Neural progenitor cell (in vitro differentiated cells): ENCODE measurements around the gene SBSN. TPM values are rescaled to one million over a fixed set of nuclear protein-coding genes. Genes with fewer than 3 reads are reported as not detected.

Experiments used
- DNase-seq: peaks from one replicate; pipeline ENCODE4 v3.0.0-alpha.2; 2016; ENCODE audit warnings: low spot score
- H2AFZ ChIP-seq: fragments of 200-600 bp; sonication (generic); replicated peaks from 2 replicates; pipeline ENCODE4 v1.6.1; 2016; ENCODE audit warnings: antibody characterized with exemption
- H3F3A ChIP-seq: fragments of 200-600 bp; sonication (generic); 2 replicates; pipeline ENCODE4 v1.6.1; 2016; ENCODE audit warnings: antibody characterized with exemption, low read depth
- H3K27ac ChIP-seq: fragments of 200-600 bp; sonication (generic); 2 replicates; pipeline ENCODE4 v1.5.1; 2016; ENCODE audit warnings: mild to moderate bottlenecking
- H3K27me3 ChIP-seq: fragments of 200-600 bp; sonication (generic); 2 replicates; pipeline ENCODE4 v1.6.1; 2016; ENCODE audit warnings: mild to moderate bottlenecking, moderate library complexity
- H3K36me3 ChIP-seq: fragments of 200-600 bp; sonication (generic); 2 replicates; pipeline ENCODE4 v1.5.1; 2016
- H3K4me1 ChIP-seq: fragments of 200-600 bp; sonication (generic); 2 replicates; pipeline ENCODE4 v1.6.1; 2016; ENCODE audit warnings: mixed run types
- H3K4me2 ChIP-seq: fragments of 200-600 bp; sonication (generic); 2 replicates; pipeline ENCODE4 v1.6.1; 2016
- H3K4me3 ChIP-seq: fragments of 200-600 bp; sonication (generic); 2 replicates; pipeline ENCODE4 v1.5.1; 2016
- H3K79me2 ChIP-seq: fragments of 200-600 bp; sonication (generic); 2 replicates; pipeline ENCODE4 v1.6.1; 2016; ENCODE audit warnings: low read depth
- H3K9ac ChIP-seq: fragments of 200-600 bp; sonication (generic); 2 replicates; pipeline ENCODE4 v1.6.1; 2016
- H3K9me3 ChIP-seq: fragments of 200-600 bp; sonication (generic); 2 replicates; pipeline ENCODE4 v1.5.1; 2016; ENCODE audit warnings: low read depth
- H4K20me1 ChIP-seq: fragments of 200-600 bp; sonication (generic); 2 replicates; pipeline ENCODE4 v1.6.1; 2016; ENCODE audit warnings: low read depth
- H3K27ac Mint-ChIP-seq: 3 replicates; pipeline ENCODE4 v1.8.0; 2021; ENCODE audit warnings: mixed read lengths
- H3K27me3 Mint-ChIP-seq: 2 replicates; pipeline ENCODE4 v1.8.0; 2022; ENCODE audit warnings: low read depth, mild to moderate bottlenecking, inconsistent platforms, moderate library complexity, mixed read lengths; ENCODE audit not compliant: insufficient read depth
- H3K36me3 Mint-ChIP-seq: 3 replicates; pipeline ENCODE4 v1.8.0; 2021; ENCODE audit warnings: mixed read lengths
- H3K4me1 Mint-ChIP-seq: 3 replicates; pipeline ENCODE4 v1.8.0; 2021; ENCODE audit warnings: mixed read lengths
- H3K4me3 Mint-ChIP-seq: 3 replicates; pipeline ENCODE4 v1.8.0; 2021; ENCODE audit warnings: mild to moderate bottlenecking, moderate library complexity, mixed read lengths
- H3K9me3 Mint-ChIP-seq: 3 replicates; pipeline ENCODE4 v1.8.0; 2020; ENCODE audit warnings: mixed read lengths
- CTCF ChIP-seq: fragments of 200-600 bp; sonication (generic); IDR thresholded peaks from 2 replicates; pipeline ENCODE4 v1.5.1; 2017; ENCODE audit warnings: antibody characterized with exemption, mild to moderate bottlenecking
- EZH2 ChIP-seq: fragments of 200-600 bp; sonication (generic); IDR thresholded peaks from 2 replicates; pipeline ENCODE4 v1.6.1; 2017; ENCODE audit warnings: antibody characterized with exemption, mild to moderate bottlenecking, moderate library complexity
- EZH2phosphoT487 ChIP-seq: fragments of 200-600 bp; sonication (generic); IDR thresholded peaks from 2 replicates; pipeline ENCODE4 v1.6.1; 2017; ENCODE audit warnings: antibody characterized with exemption
- total RNA-seq: library from RNA; depleted of rRNA; stranded (reverse); fragments of >200 nt; gene quantifications from 2 replicates; pipeline ENCODE4 v1.2.3, GENCODE V29; 2015; ENCODE audit warnings: low replicate concordance

Gene SBSN
- total RNA-seq, 1 donor from 2014 or later: not detected

GRCh38 chr19:35531291-35531690 lies 3.2 kb upstream of the SBSN start:
- peak overlapping the region; percentile 7 for H3K9ac ChIP-seq
- no peaks in the 10 kb centered on the region for H3K79me2 ChIP-seq
- TF ChIP-seq EZH2phosphoT487 (no peak), EZH2 (no peak), CTCF (no peak)
- no peak overlapping the region for H3K27ac ChIP-seq
- H3F3A ChIP-seq: peaks cover 8% of the 10 kb centered on the region
- Mint-ChIP-seq H3K4me3 (no peak overlapping the region), H3K27ac (no peak overlapping the region), H3K27me3 (peaks cover 3% of the 10 kb centered on the region), H3K9me3 (no peaks in the 10 kb centered on the region), H3K36me3 (no peaks in the 10 kb centered on the region), H3K4me1 (no peaks in the 10 kb centered on the region)
- DNase-seq: peak; percentile 43
- H3K36me3 ChIP-seq: no peaks in the 10 kb centered on the region
- H4K20me1 ChIP-seq: peaks cover 4% of the 10 kb centered on the region
- H3K4me1 ChIP-seq: peaks cover 7% of the 10 kb centered on the region
- H3K9me3 ChIP-seq: no peaks in the 10 kb centered on the region
- H3K4me3 ChIP-seq: no peak overlapping the region
- H3K4me2 ChIP-seq: no peak overlapping the region
- no peaks in the 10 kb centered on the region for H3K27me3 ChIP-seq
- no peak overlapping the region for H2AFZ ChIP-seq

GRCh38 chr19:35529241-35530218 lies 1.4 kb upstream of the SBSN start:
- no peaks in the 10 kb centered on the region for H3K36me3 Mint-ChIP-seq

GRCh38 chr19:35525873-35526272 lies 2.2 kb downstream of the SBSN start:
- Mint-ChIP-seq H3K9me3 (no peaks in the 10 kb centered on the region), H3K36me3 (no peaks in the 10 kb centered on the region), H3K4me1 (peaks cover 20% of the 10 kb centered on the region), H3K4me3 (no peak overlapping the region), H3K27ac (no peak overlapping the region), H3K27me3 (peaks cover 6% of the 10 kb centered on the region)
- Histone ChIP-seq H3K9ac (no peak overlapping the region), H2AFZ (no peak overlapping the region), H3K4me1 (peaks cover 15% of the 10 kb centered on the region), H3K79me2 (no peaks in the 10 kb centered on the region), H4K20me1 (no peaks in the 10 kb centered on the region), H3K9me3 (no peaks in the 10 kb centered on the region), H3K4me3 (no peak overlapping the region), H3K36me3 (no peaks in the 10 kb centered on the region), H3K4me2 (no peak overlapping the region), H3K27ac (no peak overlapping the region), H3K27me3 (no peaks in the 10 kb centered on the region), H3F3A (peaks cover 9% of the 10 kb centered on the region)
- no peak for DNase-seq
- no peak for TF ChIP-seq EZH2phosphoT487
- no peak for TF ChIP-seq EZH2

More at GRCh38 chr19:35529241-35530218, 1.4 kb upstream of the SBSN start:
- peaks cover 3% of the 10 kb centered on the region for H3K27me3 Mint-ChIP-seq
- H3K27me3 ChIP-seq: no peaks in the 10 kb centered on the region
- no peaks in the 10 kb centered on the region for H3K9me3 ChIP-seq
- H2AFZ ChIP-seq: no peak overlapping the region
- H3K4me3 Mint-ChIP-seq: peak overlapping the region; percentile 46
- no peaks in the 10 kb centered on the region for H3K36me3 ChIP-seq
- H3K4me1 ChIP-seq: peaks cover 15% of the 10 kb centered on the region
- DNase-seq: no peak
- H4K20me1 ChIP-seq: no peaks in the 10 kb centered on the region
- H3F3A ChIP-seq: peaks cover 3% of the 10 kb centered on the region
- H3K9ac ChIP-seq: no peak overlapping the region
- no peak overlapping the region for H3K27ac Mint-ChIP-seq
- H3K4me3 ChIP-seq: no peak overlapping the region
- no peak overlapping the region for H3K4me2 ChIP-seq
- no peak overlapping the region for H3K27ac ChIP-seq
- no peaks in the 10 kb centered on the region for H3K9me3 Mint-ChIP-seq
- H3K79me2 ChIP-seq: no peaks in the 10 kb centered on the region
- peaks cover 3% of the 10 kb centered on the region for H3K4me1 Mint-ChIP-seq
- TF ChIP-seq CTCF (no peak), EZH2 (no peak), EZH2phosphoT487 (no peak)
